Activated CD8-positive, alpha-beta memory T cell treated with anti-CD3 and anti-CD28 coated beads for 36 hours (primary cell): ENCODE measurements around the gene RBMY1B. TPM values are rescaled to one million over a fixed set of nuclear protein-coding genes. Genes with fewer than 3 reads are reported as not detected.
"Not testable (repeated sequence)": the region's sequence is repeated elsewhere in the genome, so short reads cannot be mapped to it uniquely, and the experiment has no call there.

Experiments used
- CTCF ChIA-PET: fragments of 350-600 bp; sonication (Branson Sonifier 250); formaldehyde crosslinking; loops from one replicate; lab custom pipeline; 2021; ENCODE audit warnings: antibody characterized with exemption; lab: Charles Lee
- POLR2A ChIA-PET: fragments of 350-600 bp; sonication (Branson Sonifier 250); formaldehyde crosslinking; loops from one replicate; lab custom pipeline; 2021; ENCODE audit warnings: antibody characterized with exemption; lab: Charles Lee
- total RNA-seq, 2 experiments: library from RNA; stranded (reverse); gene quantifications; one replicate each; pipeline ENCODE4 v1.2.3, GENCODE V29; 2021

RBMY1B gene
- total RNA-seq = not detected

- CTCF ChIA-PET, POLR2A ChIA-PET: not testable (repeated sequence)
Observed at GRCh38 chrY:21511038-21511437, at the start of gene RBMY1B. Gene RBMY1B (plus strand): TSS chrY:21511338. CDS start chrY:21513351, 2,013 bp downstream.

- POLR2A ChIA-PET, CTCF ChIA-PET: not testable (repeated sequence)
Observed at GRCh38 chrY:21462915-21463314, 48.2 kb upstream of the RBMY1B start.

- ChIA-PET POLR2A (no interaction called here), CTCF (no interaction called here)
Observed at GRCh38 chrY:21482967-21483366, 28.2 kb upstream of the RBMY1B start.

- CTCF ChIA-PET, POLR2A ChIA-PET: not testable (repeated sequence)
Observed at GRCh38 chrY:21534579-21534978, 23.4 kb downstream of the RBMY1B start, which contains the start of gene RBMY1A1. Gene RBMY1A1 (plus strand): TSS chrY:21534879. CDS start chrY:21536892, 2,013 bp downstream.

- CTCF ChIA-PET, POLR2A ChIA-PET: not testable (repeated sequence)
Observed at GRCh38 chrY:21559316-21559984, 48.3 kb downstream of the RBMY1B start.

Other genes starting within 250 kb of the RBMY1B start
- gene RBMY1A1, start 23.5 kb downstream of the RBMY1B start, total RNA-seq = not detected